ENCODE results near the gene TRERF1.

Gene TRERF1

DNA sequence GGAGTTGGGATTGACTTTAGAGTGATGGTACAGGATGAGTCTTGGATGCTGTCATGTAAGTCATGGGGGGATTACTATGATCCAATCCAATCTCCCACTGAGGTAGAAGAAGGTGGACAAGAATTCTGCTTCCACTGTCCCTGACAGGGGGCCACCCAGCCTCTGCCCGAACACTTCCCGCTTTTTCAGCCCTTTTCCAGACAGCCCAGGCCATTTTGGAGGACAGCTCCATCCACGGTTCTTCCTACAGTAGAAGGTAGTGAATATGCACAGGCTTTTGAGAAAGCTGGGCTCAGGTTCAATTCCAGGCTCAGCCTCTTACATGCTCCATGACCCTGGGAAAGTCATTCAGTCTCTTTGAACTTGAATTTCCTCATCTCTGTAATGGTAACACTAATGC is 31.0 kb downstream of the TRERF1 start:
- H3K27ac ChIP-seq = no peak overlapping the region
- TF ChIP-seq, protein P1, sequence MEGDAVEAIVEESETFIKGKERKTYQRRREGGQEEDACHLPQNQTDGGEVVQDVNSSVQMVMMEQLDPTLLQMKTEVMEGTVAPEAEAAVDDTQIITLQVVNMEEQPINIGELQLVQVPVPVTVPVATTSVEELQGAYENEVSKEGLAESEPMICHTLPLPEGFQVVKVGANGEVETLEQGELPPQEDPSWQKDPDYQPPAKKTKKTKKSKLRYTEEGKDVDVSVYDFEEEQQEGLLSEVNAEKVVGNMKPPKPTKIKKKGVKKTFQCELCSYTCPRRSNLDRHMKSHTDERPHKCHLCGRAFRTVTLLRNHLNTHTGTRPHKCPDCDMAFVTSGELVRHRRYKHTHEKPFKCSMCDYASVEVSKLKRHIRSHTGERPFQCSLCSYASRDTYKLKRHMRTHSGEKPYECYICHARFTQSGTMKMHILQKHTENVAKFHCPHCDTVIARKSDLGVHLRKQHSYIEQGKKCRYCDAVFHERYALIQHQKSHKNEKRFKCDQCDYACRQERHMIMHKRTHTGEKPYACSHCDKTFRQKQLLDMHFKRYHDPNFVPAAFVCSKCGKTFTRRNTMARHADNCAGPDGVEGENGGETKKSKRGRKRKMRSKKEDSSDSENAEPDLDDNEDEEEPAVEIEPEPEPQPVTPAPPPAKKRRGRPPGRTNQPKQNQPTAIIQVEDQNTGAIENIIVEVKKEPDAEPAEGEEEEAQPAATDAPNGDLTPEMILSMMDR (conservative IDR thresholded peaks at IDR 0.05) = no peak

DNA sequence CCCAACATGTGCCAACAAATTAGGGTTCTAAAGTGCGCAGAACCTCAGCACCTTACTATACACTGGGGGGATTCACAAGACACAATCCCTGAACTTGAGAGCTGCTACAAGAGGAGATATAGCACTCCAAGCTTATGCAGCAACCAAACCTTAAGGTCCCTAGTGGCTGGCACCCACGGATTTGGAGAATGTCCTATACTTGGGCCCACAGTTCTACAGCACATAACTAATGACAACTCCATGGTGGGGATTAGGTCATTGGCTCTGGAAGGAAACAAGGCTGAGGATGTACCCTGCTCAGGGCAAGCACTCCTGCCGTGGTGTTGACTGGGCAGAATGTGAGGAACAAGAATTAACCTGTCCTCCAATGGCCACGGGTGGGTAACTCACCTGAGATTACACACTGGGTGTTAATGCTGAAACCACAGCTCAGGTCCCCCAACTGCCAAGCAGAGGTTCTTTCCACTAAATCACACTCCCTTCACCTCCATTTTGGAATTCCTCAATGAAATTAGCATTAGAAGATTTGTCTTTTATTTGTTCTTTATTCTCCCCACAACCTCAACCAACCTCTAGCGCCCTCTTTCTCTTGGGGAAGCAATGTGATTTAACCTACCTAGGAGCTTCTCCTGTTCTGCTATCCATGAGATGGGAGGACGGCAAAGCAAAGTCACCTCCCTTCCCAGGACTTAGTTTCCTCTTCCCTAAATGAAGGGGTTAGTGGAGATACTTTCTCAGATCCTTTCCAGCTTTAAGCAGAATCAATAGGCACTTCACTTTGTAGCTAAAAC is 32.0 kb downstream of the TRERF1 start:
- H3K27ac ChIP-seq = no peak overlapping the region
- TF ChIP-seq, protein P1 (conservative IDR thresholded peaks at IDR 0.05) = no peak

DNA sequence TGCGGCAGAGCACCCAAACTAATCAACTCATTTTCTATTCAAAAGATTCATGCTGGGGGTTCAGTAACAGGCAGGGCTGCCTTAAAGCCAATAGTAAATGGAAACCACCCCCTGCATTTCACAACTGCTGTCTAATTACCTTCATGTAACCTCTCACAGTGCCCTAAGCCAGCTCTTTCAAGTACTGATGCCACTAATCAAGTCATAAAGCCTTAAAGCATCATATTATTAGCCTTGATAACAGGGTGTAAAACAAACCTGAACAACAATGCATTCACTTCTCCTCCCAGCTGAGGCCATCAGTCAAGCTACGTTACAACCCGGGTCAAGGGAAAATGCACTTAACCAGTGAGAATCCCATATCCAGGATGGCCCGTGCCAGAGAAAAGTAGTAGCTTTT is 33.0 kb downstream of the TRERF1 start:
- TF ChIP-seq, protein P1 (conservative IDR thresholded peaks at IDR 0.05) = no peak
- no peak overlapping the region for H3K27ac ChIP-seq

DNA sequence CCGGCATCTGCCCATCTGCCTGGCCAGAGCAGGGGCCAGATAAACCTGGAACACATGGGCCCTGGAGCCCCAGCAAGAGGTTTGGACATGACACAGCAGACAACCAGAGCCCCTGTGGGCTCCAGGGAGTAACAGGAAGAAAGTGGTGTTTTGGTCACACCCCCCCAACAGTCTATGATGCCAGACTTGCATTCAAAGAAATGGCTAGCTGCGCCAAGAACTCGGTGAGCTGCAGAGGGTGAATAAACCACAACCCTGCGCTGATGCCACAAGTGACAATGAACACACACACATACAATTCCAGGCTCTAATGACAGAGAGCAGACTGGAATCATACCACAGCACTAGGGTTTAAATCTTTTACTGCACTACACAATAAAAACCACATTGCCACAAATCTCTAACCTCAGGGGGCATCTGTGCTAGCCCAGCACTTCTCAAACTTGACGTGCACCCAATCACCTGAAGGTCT is 34.0 kb downstream of the TRERF1 start:
- no peak overlapping the region for H3K27ac ChIP-seq
- TF ChIP-seq, protein P1 (conservative IDR thresholded peaks at IDR 0.05) = no peak

DNA sequence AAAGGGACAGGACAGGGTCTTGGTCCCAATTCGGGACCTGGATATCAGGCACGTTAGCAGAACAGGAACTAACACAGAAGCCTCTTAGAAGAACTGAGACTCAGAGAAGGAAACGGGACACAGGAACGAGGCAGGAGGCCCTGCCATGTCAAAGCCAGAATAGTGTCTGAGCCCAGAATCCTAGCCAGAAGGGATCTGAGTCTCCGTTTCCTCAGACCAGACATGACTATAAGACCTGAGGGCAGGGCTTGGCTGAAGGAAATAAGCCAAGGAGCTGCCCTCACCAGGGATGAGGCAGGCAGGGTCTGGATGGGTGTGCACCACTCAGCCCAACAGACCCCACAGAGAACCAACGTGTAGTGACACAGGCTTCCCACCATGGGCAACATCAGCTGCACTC is 40.3 kb downstream of the TRERF1 start:
- H3K27ac ChIP-seq = no peak overlapping the region
- TF ChIP-seq, protein P1 (conservative IDR thresholded peaks at IDR 0.05) = no peak

DNA sequence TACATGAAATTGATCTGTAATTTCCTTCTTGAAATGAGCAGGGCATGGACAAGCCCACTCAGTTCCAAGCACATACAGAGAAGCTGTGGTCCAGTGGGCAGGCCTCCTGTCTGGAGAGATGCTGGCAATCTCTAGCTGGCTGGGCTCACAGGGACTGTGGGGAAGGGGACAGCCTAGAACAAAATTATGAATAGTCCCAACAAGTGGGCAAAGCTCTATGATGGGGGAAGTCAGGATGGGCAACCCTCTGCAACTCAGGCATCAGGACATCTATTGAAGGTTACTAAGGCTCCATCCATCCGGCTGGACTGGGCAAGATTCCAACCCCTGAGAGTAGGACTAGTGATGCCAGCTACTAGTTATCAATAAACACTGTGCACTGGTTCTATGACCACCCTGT is 40.9 kb downstream of the TRERF1 start:
- no peak overlapping the region for H3K27ac ChIP-seq
- TF ChIP-seq, protein P1 (conservative IDR thresholded peaks at IDR 0.05) = no peak

DNA sequence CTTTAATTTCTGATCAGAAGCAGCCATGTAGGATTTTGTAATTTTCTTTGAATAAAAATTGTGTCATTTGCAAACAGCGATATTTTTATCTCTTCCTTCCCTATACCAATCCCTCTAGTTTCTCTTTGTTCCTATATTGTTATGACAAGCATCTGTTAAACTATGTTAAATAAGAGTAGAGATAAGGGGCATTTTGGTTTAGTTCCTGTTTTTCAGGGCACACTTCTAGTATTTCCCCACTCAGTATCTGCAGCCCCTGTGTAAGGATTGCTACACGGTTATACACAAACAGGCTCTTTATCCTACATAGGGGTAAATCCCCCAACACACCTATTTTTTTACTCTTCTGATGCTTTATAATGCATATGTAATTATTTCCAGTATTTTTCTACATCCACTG is 42.1 kb downstream of the TRERF1 start:
- TF ChIP-seq, protein P1 (conservative IDR thresholded peaks at IDR 0.05) = no peak
- H3K27ac ChIP-seq = no peak overlapping the region
